Measurements from ENCODE around the gene ZNF710.
A peak's percentile ranks its signal among the peaks of the same experiment; 100 is the strongest.

The ZNF710 gene

GRCh38 chr15:90022345-90022744 lies 21.2 kb downstream of the ZNF710 start:
- H3K4me1 Mint-ChIP-seq: peaks cover 31% of the 10 kb centered on the region

GRCh38 chr15:90022905-90023700 lies 22.0 kb downstream of the ZNF710 start:
- ATAC-seq (no peak), DNase-seq (ENCODE audit: low spot score in 2 of 2) (no peak)
- Mint-ChIP-seq H3K27ac (no peak overlapping the region), H3K36me3 (no peaks in the 10 kb centered on the region), H3K4me1 (peaks cover 28% of the 10 kb centered on the region), H3K4me3 (no peak overlapping the region), H3K9me3 (no peaks in the 10 kb centered on the region)

More at GRCh38 chr15:90022345-90022744, 21.2 kb downstream of the ZNF710 start:
- H3K27ac Mint-ChIP-seq: no peak overlapping the region
- no peaks in the 10 kb centered on the region for H3K36me3 Mint-ChIP-seq
- ATAC-seq (no peak), DNase-seq (ENCODE audit: low spot score in 2 of 2) (no peak)
- H3K9me3 Mint-ChIP-seq: no peaks in the 10 kb centered on the region
- H3K4me3 Mint-ChIP-seq: no peak overlapping the region

GRCh38 chr15:90024406-90024805 lies 23.3 kb downstream of the ZNF710 start:
- ATAC-seq (no peak), DNase-seq (ENCODE audit: low spot score in 2 of 2) (no peak)
- H3K9me3 Mint-ChIP-seq: no peaks in the 10 kb centered on the region
- peak overlapping the region; percentile 26 for H3K27ac Mint-ChIP-seq
- peaks cover 33% of the 10 kb centered on the region for H3K4me1 Mint-ChIP-seq
- H3K36me3 Mint-ChIP-seq: no peaks in the 10 kb centered on the region
- no peak overlapping the region for H3K4me3 Mint-ChIP-seq

GRCh38 chr15:90025489-90026033 lies 24.4 kb downstream of the ZNF710 start:
- no peak overlapping the region for H3K4me3 Mint-ChIP-seq
- DNase-seq (ENCODE audit: low spot score in 2 of 2): no peak
- no peak overlapping the region for H3K27ac Mint-ChIP-seq
- no peaks in the 10 kb centered on the region for H3K9me3 Mint-ChIP-seq
- ATAC-seq: no peak
- H3K4me1 Mint-ChIP-seq: peaks cover 28% of the 10 kb centered on the region
- no peaks in the 10 kb centered on the region for H3K36me3 Mint-ChIP-seq

- ATAC-seq (no peak), DNase-seq (ENCODE audit: low spot score in 2 of 2) (no peak)
- H3K36me3 Mint-ChIP-seq: no peaks in the 10 kb centered on the region
- no peak overlapping the region for H3K27ac Mint-ChIP-seq
- H3K4me3 Mint-ChIP-seq: no peak overlapping the region
- H3K4me1 Mint-ChIP-seq: peaks cover 41% of the 10 kb centered on the region
- H3K9me3 Mint-ChIP-seq: no peaks in the 10 kb centered on the region
Measured at GRCh38 chr15:90028376-90028944, 27.3 kb downstream of the ZNF710 start.

- no peak for ATAC-seq
- peaks cover 45% of the 10 kb centered on the region for H3K4me1 Mint-ChIP-seq
Measured at GRCh38 chr15:90029024-90029423, 27.9 kb downstream of the ZNF710 start.

GRCh38 chr15:90030376-90030775 lies 29.3 kb downstream of the ZNF710 start:
- no peak for ATAC-seq
- H3K4me1 Mint-ChIP-seq: peaks cover 48% of the 10 kb centered on the region
- DNase-seq (ENCODE audit: low spot score in 2 of 2): no peak
- no peaks in the 10 kb centered on the region for H3K36me3 Mint-ChIP-seq
- no peak overlapping the region for H3K4me3 Mint-ChIP-seq
- no peak overlapping the region for H3K27ac Mint-ChIP-seq
- no peaks in the 10 kb centered on the region for H3K9me3 Mint-ChIP-seq

More at GRCh38 chr15:90029024-90029423, 27.9 kb downstream of the ZNF710 start:
- H3K36me3 Mint-ChIP-seq: no peaks in the 10 kb centered on the region
- H3K27ac Mint-ChIP-seq: no peak overlapping the region
- DNase-seq (ENCODE audit: low spot score in 2 of 2): no peak
- no peaks in the 10 kb centered on the region for H3K9me3 Mint-ChIP-seq
- no peak overlapping the region for H3K4me3 Mint-ChIP-seq

- H3K9me3 Mint-ChIP-seq: no peaks in the 10 kb centered on the region
- ATAC-seq: peak; percentile 86
- H3K4me3 Mint-ChIP-seq: peak overlapping the region; percentile 48
- DNase-seq (ENCODE audit: low spot score in 2 of 2): peak in 1 of 2 donors; percentile 60
- no peaks in the 10 kb centered on the region for H3K36me3 Mint-ChIP-seq
- peaks cover 56% of the 10 kb centered on the region for H3K4me1 Mint-ChIP-seq
- H3K27ac Mint-ChIP-seq: peak overlapping the region; percentile 65
Measured at GRCh38 chr15:90031231-90031791, 30.2 kb downstream of the ZNF710 start.

- Mint-ChIP-seq H3K4me1 (peaks cover 73% of the 10 kb centered on the region), H3K4me3 (no peak overlapping the region), H3K27ac (peak overlapping the region; percentile 90), H3K36me3 (peaks cover 5% of the 10 kb centered on the region), H3K9me3 (no peaks in the 10 kb centered on the region)
- DNase-seq (ENCODE audit: low spot score in 2 of 2) (no peak), ATAC-seq (no peak)
Measured at GRCh38 chr15:90033006-90033405, 31.9 kb downstream of the ZNF710 start.

GRCh38 chr15:90033448-90033847 lies 32.3 kb downstream of the ZNF710 start:
- Mint-ChIP-seq H3K4me1 (peaks cover 73% of the 10 kb centered on the region), H3K27ac (peak overlapping the region; percentile 90), H3K36me3 (peaks cover 8% of the 10 kb centered on the region), H3K4me3 (peak overlapping the region; percentile 52), H3K9me3 (no peaks in the 10 kb centered on the region)
- no peak for DNase-seq (ENCODE audit: low spot score in 2 of 2)
- ATAC-seq: no peak

GRCh38 chr15:90035095-90035839 lies 34.1 kb downstream of the ZNF710 start:
- H3K9me3 Mint-ChIP-seq: no peaks in the 10 kb centered on the region
- peaks cover 79% of the 10 kb centered on the region for H3K4me1 Mint-ChIP-seq
- H3K36me3 Mint-ChIP-seq: peaks cover 8% of the 10 kb centered on the region
- peak overlapping the region; percentile 90 for H3K27ac Mint-ChIP-seq
- ATAC-seq (no peak), DNase-seq (ENCODE audit: low spot score in 2 of 2) (no peak)
- H3K4me3 Mint-ChIP-seq: peak overlapping the region; percentile 52

- H3K9me3 Mint-ChIP-seq: no peaks in the 10 kb centered on the region
- H3K36me3 Mint-ChIP-seq: peaks cover 8% of the 10 kb centered on the region
- DNase-seq (ENCODE audit: low spot score in 2 of 2): no peak
- H3K27ac Mint-ChIP-seq: peak overlapping the region; percentile 90
- no peak overlapping the region for H3K4me3 Mint-ChIP-seq
- ATAC-seq: no peak
- H3K4me1 Mint-ChIP-seq: peaks cover 83% of the 10 kb centered on the region
Measured at GRCh38 chr15:90035840-90036230, 34.7 kb downstream of the ZNF710 start.

- peak overlapping the region; percentile 90 for H3K27ac Mint-ChIP-seq
- ATAC-seq (no peak), DNase-seq (ENCODE audit: low spot score in 2 of 2) (no peak)
- no peak overlapping the region for H3K4me3 Mint-ChIP-seq
- no peaks in the 10 kb centered on the region for H3K9me3 Mint-ChIP-seq
- peaks cover 81% of the 10 kb centered on the region for H3K4me1 Mint-ChIP-seq
- H3K36me3 Mint-ChIP-seq: peaks cover 8% of the 10 kb centered on the region
Measured at GRCh38 chr15:90036343-90036742, 35.2 kb downstream of the ZNF710 start.

- Mint-ChIP-seq H3K4me3 (no peak overlapping the region), H3K4me1 (peaks cover 76% of the 10 kb centered on the region), H3K27ac (peak overlapping the region; percentile 90), H3K36me3 (peaks cover 8% of the 10 kb centered on the region), H3K9me3 (no peaks in the 10 kb centered on the region)
- DNase-seq (ENCODE audit: low spot score in 2 of 2) (no peak), ATAC-seq (no peak)
Measured at GRCh38 chr15:90036806-90037510, 35.8 kb downstream of the ZNF710 start.

GRCh38 chr15:90037511-90037860 lies 36.4 kb downstream of the ZNF710 start:
- no peaks in the 10 kb centered on the region for H3K9me3 Mint-ChIP-seq
- H3K4me3 Mint-ChIP-seq: peak overlapping the region; percentile 3
- peak overlapping the region; percentile 75 for H3K27ac Mint-ChIP-seq

More at GRCh38 chr15:90037511-90037860, 36.4 kb downstream of the ZNF710 start:
- peaks cover 76% of the 10 kb centered on the region for H3K4me1 Mint-ChIP-seq
- no peak for DNase-seq (ENCODE audit: low spot score in 2 of 2)
- ATAC-seq: no peak
- peaks cover 8% of the 10 kb centered on the region for H3K36me3 Mint-ChIP-seq

Measured in stimulated activated effector memory CD8-positive, alpha-beta T cell treated with anti-CD3 and anti-CD28 coated beads, Interleukin-12 subunit alpha, Interleukin-12 subunit beta, amount 100 ng/mL, for 72 hours (primary cell).